ENCODE results near the gene PLA2G2F.

GRCh38 chr1:20172033-20172590 is 33.0 kb downstream of the PLA2G2F start:
- TF ChIP-seq CTCF (IDR thresholded peaks at IDR 0.05; ENCODE audit: poor library complexity): no peak
- TF ChIP-seq EZH2phosphoT487 (IDR thresholded peaks at IDR 0.05; ENCODE audit: low read depth, severe bottlenecking, unreplicated experiment): no peak

Data from hepatocyte (in vitro differentiated cells).